Articular chondrocyte of knee joint (primary cell): ENCODE results near the gene GNL2. TPM values are rescaled to one million over a fixed set of nuclear protein-coding genes. Genes with fewer than 3 reads are reported as not detected.

Experiments used
- small RNA-seq: library from RNA; depleted of rRNA; stranded (forward); fragments of <200 nt; gene quantifications from one replicate; pipeline ENCODE3, GENCODE V24; 2012
- total RNA-seq: library from RNA; depleted of rRNA; stranded (reverse); fragments of >200 nt; gene quantifications from 2 replicates; pipeline ENCODE4 v1.2.3, GENCODE V29; 2012

Gene GNL2
- 49.4 and 52.1 TPM in 2 replicates for total RNA-seq

GRCh38 chr1:37595440-37596181 lies at the start of gene GNL2:
TSS of gene GNL2 (minus strand) at chr1:37595937. CDS start at chr1:37595822, 115 bp downstream.

GRCh38 chr1:37634244-37634991 lies 38.7 kb upstream of the GNL2 start, which contains the start of gene RSPO1:
TSS of gene RSPO1 (minus strand) at chr1:37634892. CDS start at chr1:37629661, 5,231 bp downstream.

GRCh38 chr1:37556712-37557196 lies 39.0 kb downstream of the GNL2 start, which contains the start of gene DNALI1:
TSS of gene DNALI1 (plus strand) at chr1:37556940. CDS start at chr1:37556995, 55 bp downstream.

GRCh38 chr1:37553927-37554808 lies 41.6 kb downstream of the GNL2 start, which contains the start of gene SNIP1:
TSS of gene SNIP1 (minus strand) at chr1:37554293. CDS start at chr1:37554229, 64 bp downstream.

Small RNAs within 50 kb of the gene (small RNA-seq; reads per million reads assigned to genes)
- gene AL034379.1, result not detected

Other genes starting within 250 kb of the GNL2 start
- gene ZC3H12A, start 121.4 kb downstream of the GNL2 start, total RNA-seq, result 8.9 and 10.6 TPM in 2 replicates
- gene MEAF6, start 81.2 kb downstream of the GNL2 start, total RNA-seq, result 61.8 and 69.2 TPM in 2 replicates
- gene SNIP1, start 41.6 kb downstream of the GNL2 start, total RNA-seq, result 11.0 and 14.8 TPM in 2 replicates
- gene DNALI1, start 39.0 kb downstream of the GNL2 start, total RNA-seq, result 8.1 and 10.3 TPM in 2 replicates
- gene RSPO1, start 39.0 kb upstream of the GNL2 start, total RNA-seq, result 0.11 and 0.13 TPM in 2 replicates
- gene CDCA8, start 96.6 kb upstream of the GNL2 start, total RNA-seq, result 6.5 and 10.4 TPM in 2 replicates
- gene EPHA10, start 169.2 kb upstream of the GNL2 start, total RNA-seq, result not detected in 2 replicates
- 0.65 and 0.76 TPM in 2 replicates for gene MANEAL, start 197.9 kb upstream of the GNL2 start, total RNA-seq
- gene C1orf122, start 211.9 kb upstream of the GNL2 start, total RNA-seq, result 20.5 and 51.2 TPM in 2 replicates
- gene YRDC, start 212.3 kb upstream of the GNL2 start, total RNA-seq, result 6.9 and 9.0 TPM in 2 replicates